ENCODE results near the gene NIM1K. TPM values are rescaled to one million over a fixed set of nuclear protein-coding genes. Genes with fewer than 3 reads are reported as not detected.
"Not testable (repeated sequence)": the region's sequence is repeated elsewhere in the genome, so short reads cannot be mapped to it uniquely, and the experiment has no call there.

The NIM1K gene
- total RNA-seq, 1 experiment from 2014 or later: 0.07 TPM

- TF ChIP-seq JUN (CRISPR knock-in tag; IDR thresholded peaks at IDR 0.05) (no peak), ZNF532 (CRISPR knock-in tag; IDR thresholded peaks at IDR 0.05; ENCODE audit: borderline replicate concordance) (no peak), ZNF121 (CRISPR knock-in tag; IDR thresholded peaks at IDR 0.05) (no peak), RORB (CRISPR knock-in tag; IDR thresholded peaks at IDR 0.05) (no peak), AR (CRISPR knock-in tag; IDR thresholded peaks at IDR 0.05) (no peak), MXD4 (CRISPR knock-in tag; IDR thresholded peaks at IDR 0.05; ENCODE audit: borderline replicate concordance) (no peak), CREM (CRISPR knock-in tag; IDR thresholded peaks at IDR 0.05) (no peak)
- TF ChIP-seq, protein P1, sequence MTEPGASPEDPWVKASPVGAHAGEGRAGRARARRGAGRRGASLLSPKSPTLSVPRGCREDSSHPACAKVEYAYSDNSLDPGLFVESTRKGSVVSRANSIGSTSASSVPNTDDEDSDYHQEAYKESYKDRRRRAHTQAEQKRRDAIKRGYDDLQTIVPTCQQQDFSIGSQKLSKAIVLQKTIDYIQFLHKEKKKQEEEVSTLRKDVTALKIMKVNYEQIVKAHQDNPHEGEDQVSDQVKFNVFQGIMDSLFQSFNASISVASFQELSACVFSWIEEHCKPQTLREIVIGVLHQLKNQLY (CRISPR knock-in tag; IDR thresholded peaks at IDR 0.05): no peak
- TF ChIP-seq, protein P2, sequence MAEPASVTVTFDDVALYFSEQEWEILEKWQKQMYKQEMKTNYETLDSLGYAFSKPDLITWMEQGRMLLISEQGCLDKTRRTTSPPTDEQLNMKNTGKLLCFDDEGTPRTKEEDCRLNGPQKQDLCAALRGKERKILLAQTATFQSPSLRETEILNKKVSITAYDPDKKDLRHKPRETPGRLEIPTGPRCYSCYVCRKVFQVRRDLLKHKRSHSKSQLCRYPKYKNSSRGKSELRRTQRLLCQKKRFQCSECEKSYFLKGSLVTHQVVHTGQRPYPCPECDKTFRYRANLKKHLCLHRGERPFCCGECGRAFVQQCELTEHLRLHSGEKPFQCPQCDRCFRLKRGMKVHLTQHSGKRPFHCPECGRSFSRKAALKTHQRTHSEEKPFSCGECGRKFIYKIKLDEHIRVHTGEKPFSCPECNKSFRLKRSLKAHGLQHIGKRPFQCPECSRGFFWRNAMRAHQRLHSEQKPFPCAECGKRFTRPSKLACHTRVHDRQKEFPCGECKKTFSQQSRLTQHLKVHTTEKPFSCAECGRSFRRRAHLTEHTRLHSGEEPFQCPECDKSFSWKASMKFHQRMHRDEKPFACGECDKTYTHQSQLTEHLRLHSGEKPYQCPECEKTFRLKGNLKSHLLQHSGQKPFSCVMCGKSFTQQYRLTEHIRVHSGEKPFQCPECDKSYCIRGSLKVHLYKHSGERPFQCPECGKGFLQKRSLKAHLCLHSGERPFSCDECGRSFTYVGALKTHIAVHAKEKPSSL (CRISPR knock-in tag; conservative IDR thresholded peaks at IDR 0.05): no peak
Measured at GRCh38 chr5:43320846-43321245, 128.8 kb downstream of the NIM1K start (continued).

GRCh38 chr5:43323488-43323887, 131.5 kb downstream of the NIM1K start:
- H3K4me1 Mint-ChIP-seq; H3K4me3 Mint-ChIP-seq; CTCF ChIA-PET; H3K27ac Mint-ChIP-seq; POLR2A ChIA-PET; ATAC-seq; DNase-seq (ENCODE audit: low spot score); H3K36me3 Mint-ChIP-seq; H3K27me3 Mint-ChIP-seq (ENCODE audit: low read depth): not testable (repeated sequence)
- peaks cover 31% of the 10 kb centered on the region for H3K9me3 Mint-ChIP-seq

DNA sequence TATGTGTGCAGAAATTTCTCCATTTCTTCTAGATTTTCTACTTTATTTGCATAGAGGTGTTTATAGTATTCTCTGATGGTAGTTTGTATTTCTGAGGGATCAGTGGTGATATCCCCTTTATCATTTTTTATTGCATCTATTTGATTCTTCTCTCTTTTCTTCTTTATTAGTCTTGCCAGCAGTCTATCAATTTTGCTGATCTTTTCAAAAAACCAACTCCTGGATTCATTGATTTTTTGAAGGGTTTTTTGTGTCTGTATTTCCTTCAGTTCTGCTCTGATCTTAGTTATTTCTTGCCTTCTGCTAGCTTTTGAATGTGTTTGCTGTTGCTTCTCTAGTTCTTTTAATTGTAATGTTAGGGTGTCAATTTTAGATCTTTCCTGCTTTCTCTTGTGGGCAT, 133.6 kb downstream of the NIM1K start:
- H3K36me3 Mint-ChIP-seq; CTCF ChIA-PET; POLR2A ChIA-PET; H3K4me3 Mint-ChIP-seq; H3K27me3 Mint-ChIP-seq (ENCODE audit: low read depth); DNase-seq (ENCODE audit: low spot score); H3K27ac Mint-ChIP-seq; ATAC-seq; H3K4me1 Mint-ChIP-seq: not testable (repeated sequence)
- peaks cover 31% of the 10 kb centered on the region for H3K9me3 Mint-ChIP-seq

Other genes starting within 250 kb of the NIM1K start
- gene ANXA2R, start 151.9 kb upstream of the NIM1K start, total RNA-seq (2021): 0.72 to 1.1 TPM (median 0.96 TPM) in 3 replicates
- 34.7 to 37.2 TPM (median 36.0 TPM) in 3 replicates for gene ZNF131, start 71.3 kb upstream of the NIM1K start, total RNA-seq (2021)
- 176 to 199 TPM (median 178 TPM) in 3 replicates for gene HMGCS1, start 121.2 kb downstream of the NIM1K start, total RNA-seq (2021)
- gene CCL28, start 220.2 kb downstream of the NIM1K start, total RNA-seq (2021): 1.4 to 2.2 TPM (median 1.9 TPM) in 3 replicates